PC-9 (cell line): Measurements from ENCODE around the gene DCAF7.

Experiments
- CTCF ChIP-seq: fragments of 200-600 bp; sonication (generic); conservative IDR thresholded peaks from 2 replicates; pipeline ENCODE4 v1.6.1; 2017; ENCODE audit warnings: mixed run types, antibody characterized with exemption, mild to moderate bottlenecking, moderate library complexity
- EZH2 ChIP-seq: fragments of 200-600 bp; sonication (generic); IDR thresholded peaks from 2 replicates; pipeline ENCODE4 v1.8.0; 2017; ENCODE audit warnings: antibody characterized with exemption, low read depth

- TF ChIP-seq CTCF = no peak
- no peak for TF ChIP-seq EZH2
These were observed 11.5 kb downstream of the DCAF7 start for GRCh38 chr17:63561819-63562218.
